Memory B cell (primary cell): ENCODE results near the gene GUCA2A.

ENCODE experiments used
- ATAC-seq: fragments of 150-1000 bp; cut with Tn5 transposase; 2 replicates; pipeline ENCODE4 v1.10.0; 2021; ENCODE audit warnings: low read depth, mild to moderate bottlenecking, moderate library complexity
- DNase-seq, 2 donors: peaks; one replicate each; pipeline ENCODE4 v3.0.0; 2022; ENCODE audit warnings: low spot score in 2 of 2
- H3K27ac Mint-ChIP-seq: one replicate; pipeline ENCODE4 v1.8.0; 2022; ENCODE audit warnings: mild to moderate bottlenecking, moderate library complexity, mixed read lengths
- H3K27me3 Mint-ChIP-seq: one replicate; pipeline ENCODE4 v1.8.0; 2022; ENCODE audit warnings: mixed read lengths
- H3K36me3 Mint-ChIP-seq: one replicate; pipeline ENCODE4 v1.8.0; 2022; ENCODE audit warnings: mild to moderate bottlenecking, mixed read lengths
- H3K4me1 Mint-ChIP-seq: one replicate; pipeline ENCODE4 v1.8.0; 2022; ENCODE audit warnings: mixed read lengths
- H3K4me3 Mint-ChIP-seq: one replicate; pipeline ENCODE4 v1.8.0; 2022; ENCODE audit warnings: mild to moderate bottlenecking, moderate library complexity, mixed read lengths
- H3K9me3 Mint-ChIP-seq: one replicate; pipeline ENCODE4 v1.8.0; 2022; ENCODE audit warnings: mixed read lengths

Gene GUCA2A

GRCh38 chr1:42114229-42114628, 50.3 kb downstream of the GUCA2A start:
- no peaks in the 10 kb centered on the region for H3K36me3 Mint-ChIP-seq
- peaks cover 13% of the 10 kb centered on the region for H3K27me3 Mint-ChIP-seq
- DNase-seq (no peak), ATAC-seq (no peak)
- H3K4me3 Mint-ChIP-seq = no peak overlapping the region
- H3K4me1 Mint-ChIP-seq = no peaks in the 10 kb centered on the region
- H3K9me3 Mint-ChIP-seq = peaks cover 2% of the 10 kb centered on the region
- H3K27ac Mint-ChIP-seq = no peak overlapping the region
